Central memory CD8-positive, alpha-beta T cell (primary cell): ENCODE results near the gene SLC39A9.

ENCODE experiments used
- ATAC-seq: fragments of 150-1000 bp; cut with Tn5 transposase; replicated peaks from 2 replicates; pipeline ENCODE4 v1.10.0; 2022; ENCODE audit warnings: mild to moderate bottlenecking, moderate FRiP score, moderate number of reproducible peaks; ENCODE audit not compliant: poor library complexity, severe bottlenecking; ENCODE audit errors: extremely low read depth
- DNase-seq, 2 donors: peaks; one replicate each; pipeline ENCODE4 v3.0.0; 2021; ENCODE audit warnings: low spot score in 2 of 2
- H3K27ac Mint-ChIP-seq: one replicate; pipeline ENCODE4 v1.8.0; 2022; ENCODE audit warnings: low read depth, mild to moderate bottlenecking, moderate library complexity, mixed read lengths
- H3K27me3 Mint-ChIP-seq: one replicate; pipeline ENCODE4 v1.8.0; 2022; ENCODE audit warnings: mixed read lengths
- H3K36me3 Mint-ChIP-seq: one replicate; pipeline ENCODE4 v1.8.0; 2022; ENCODE audit warnings: mild to moderate bottlenecking, moderate library complexity, mixed read lengths; ENCODE audit not compliant: insufficient read depth
- H3K4me1 Mint-ChIP-seq: one replicate; pipeline ENCODE4 v1.8.0; 2022; ENCODE audit warnings: mixed read lengths
- H3K4me3 Mint-ChIP-seq: one replicate; pipeline ENCODE4 v1.8.0; 2022; ENCODE audit warnings: mild to moderate bottlenecking, moderate library complexity, mixed read lengths
- H3K9me3 Mint-ChIP-seq: one replicate; pipeline ENCODE4 v1.8.0; 2022; ENCODE audit warnings: mixed read lengths

The SLC39A9 gene

GRCh38 chr14:69398053-69398817, at the start of gene SLC39A9, which contains the start of gene ERH:
Gene SLC39A9, plus strand, starts transcription at chr14:69398692. Its CDS starts 678 bp downstream, at chr14:69399370.
Gene ERH, minus strand, starts transcription at chr14:69398299. Its CDS starts 66 bp downstream, at chr14:69398233.
- DNase-seq (peak; percentile 86 to 90), ATAC-seq (peak; percentile 91)
- H3K36me3 Mint-ChIP-seq: peaks cover 51% of the 10 kb centered on the region
- peak within 1 kb of the TSS; percentile 96 for H3K4me3 Mint-ChIP-seq
- no peaks in the 10 kb centered on the region for H3K9me3 Mint-ChIP-seq
- H3K4me1 Mint-ChIP-seq: peaks cover 67% of the 10 kb centered on the region
- peak within 1 kb of the TSS; percentile 98 for H3K27ac Mint-ChIP-seq
- no peaks in the 10 kb centered on the region for H3K27me3 Mint-ChIP-seq

DNA sequence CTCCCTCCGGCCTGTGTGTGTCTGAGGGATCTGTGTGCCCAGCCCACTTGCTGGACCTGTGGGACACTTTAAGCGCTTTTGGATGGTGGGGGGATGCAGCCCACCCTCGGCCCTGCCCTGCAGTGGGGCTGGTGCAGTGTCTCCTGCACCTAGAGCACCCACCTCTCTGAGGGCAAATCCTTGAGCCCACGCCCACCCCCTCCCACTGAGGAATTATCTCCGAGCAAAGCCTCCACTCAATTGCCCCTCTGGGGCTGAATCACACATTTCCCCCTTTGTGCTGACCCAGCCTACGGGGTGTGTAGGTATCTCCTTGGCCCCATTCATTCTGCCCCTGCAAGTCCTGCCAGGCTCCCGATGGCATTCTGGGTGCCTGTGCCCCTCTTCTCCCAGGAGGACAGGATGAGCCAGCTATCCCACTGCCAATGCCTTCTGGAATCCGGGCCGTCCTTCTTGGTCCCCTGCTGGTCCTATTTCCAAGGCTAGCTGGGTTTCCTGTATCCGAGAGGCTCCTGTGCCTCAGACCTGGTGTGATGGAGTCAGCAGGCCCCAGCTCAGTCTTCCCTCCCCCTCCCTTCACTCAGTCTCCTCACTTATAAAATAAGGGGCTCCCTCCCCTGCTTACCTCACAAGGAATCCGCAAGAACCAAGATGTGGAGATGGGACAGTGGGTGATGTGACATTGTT, 49.3 kb upstream of the SLC39A9 start:
- peaks cover 22% of the 10 kb centered on the region for H3K27me3 Mint-ChIP-seq

DNA sequence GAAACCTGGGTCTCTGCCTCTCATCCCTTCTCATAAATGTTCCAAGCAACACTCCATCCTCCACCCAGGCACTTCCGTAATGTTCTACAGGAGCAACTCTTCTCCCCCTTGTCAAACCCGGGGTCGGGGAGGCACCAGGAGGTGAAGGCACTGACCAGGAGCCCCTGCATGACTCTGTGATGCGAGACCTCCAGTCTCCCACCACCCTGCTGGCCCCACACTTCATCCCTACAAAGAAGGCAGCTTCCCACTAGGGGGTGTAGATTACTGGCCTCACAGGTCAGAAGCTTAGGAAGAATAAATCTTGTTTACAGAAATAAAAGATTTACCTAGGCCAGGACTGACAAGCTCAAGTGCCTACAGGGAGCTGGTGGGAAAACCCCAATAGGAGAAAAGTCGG, 47.6 kb upstream of the SLC39A9 start:
- H3K4me3 Mint-ChIP-seq: no peak overlapping the region
- H3K36me3 Mint-ChIP-seq: no peaks in the 10 kb centered on the region
- peaks cover 22% of the 10 kb centered on the region for H3K27me3 Mint-ChIP-seq
- DNase-seq: no peak
- no peak for ATAC-seq
- no peak overlapping the region for H3K27ac Mint-ChIP-seq
- peaks cover 16% of the 10 kb centered on the region for H3K4me1 Mint-ChIP-seq
- no peaks in the 10 kb centered on the region for H3K9me3 Mint-ChIP-seq

More for the DNA sequence above, 49.3 kb upstream of the SLC39A9 start:
- H3K4me1 Mint-ChIP-seq: peaks cover 3% of the 10 kb centered on the region
- no peaks in the 10 kb centered on the region for H3K36me3 Mint-ChIP-seq
- ATAC-seq: no peak
- no peaks in the 10 kb centered on the region for H3K9me3 Mint-ChIP-seq
- no peak for DNase-seq
- no peak overlapping the region for H3K27ac Mint-ChIP-seq
- H3K4me3 Mint-ChIP-seq: no peak overlapping the region

- Mint-ChIP-seq H3K36me3 (no peaks in the 10 kb centered on the region), H3K4me1 (peaks cover 16% of the 10 kb centered on the region), H3K27ac (no peak overlapping the region), H3K9me3 (no peaks in the 10 kb centered on the region), H3K4me3 (no peak overlapping the region), H3K27me3 (peaks cover 22% of the 10 kb centered on the region)
- DNase-seq: no peak
- no peak for ATAC-seq
Measured at GRCh38 chr14:69351385-69351784, 47.1 kb upstream of the SLC39A9 start.

GRCh38 chr14:69351911-69352310, 46.6 kb upstream of the SLC39A9 start:
- H3K9me3 Mint-ChIP-seq: no peaks in the 10 kb centered on the region
- H3K4me3 Mint-ChIP-seq: no peak overlapping the region
- no peaks in the 10 kb centered on the region for H3K36me3 Mint-ChIP-seq
- peaks cover 16% of the 10 kb centered on the region for H3K4me1 Mint-ChIP-seq
- peaks cover 21% of the 10 kb centered on the region for H3K27me3 Mint-ChIP-seq
- no peak for DNase-seq
- no peak for ATAC-seq
- no peak overlapping the region for H3K27ac Mint-ChIP-seq

DNA sequence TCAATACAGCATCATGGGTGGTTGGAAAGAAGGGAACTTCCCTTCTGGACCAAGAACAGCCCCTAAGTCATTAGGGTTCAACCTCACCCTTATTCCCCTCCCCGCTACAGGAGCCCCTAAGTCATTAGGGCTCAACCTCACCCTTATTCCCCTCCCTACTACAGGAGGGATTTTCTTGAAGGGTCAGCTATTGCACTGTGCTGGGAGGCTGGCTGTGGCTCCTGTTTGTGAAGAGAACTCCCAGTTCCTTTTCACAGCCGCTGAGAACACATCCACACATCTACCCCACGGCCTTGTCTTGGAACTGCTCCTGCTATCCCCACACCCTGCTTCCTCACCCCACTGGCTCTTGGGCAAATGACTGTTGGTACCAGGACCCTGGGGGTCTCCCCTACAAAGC, 45.3 kb upstream of the SLC39A9 start:
- H3K4me1 Mint-ChIP-seq: peaks cover 16% of the 10 kb centered on the region
- peaks cover 18% of the 10 kb centered on the region for H3K27me3 Mint-ChIP-seq
- no peak overlapping the region for H3K27ac Mint-ChIP-seq
- ATAC-seq (no peak), DNase-seq (no peak)
- H3K9me3 Mint-ChIP-seq: no peaks in the 10 kb centered on the region
- no peaks in the 10 kb centered on the region for H3K36me3 Mint-ChIP-seq
- H3K4me3 Mint-ChIP-seq: no peak overlapping the region

DNA sequence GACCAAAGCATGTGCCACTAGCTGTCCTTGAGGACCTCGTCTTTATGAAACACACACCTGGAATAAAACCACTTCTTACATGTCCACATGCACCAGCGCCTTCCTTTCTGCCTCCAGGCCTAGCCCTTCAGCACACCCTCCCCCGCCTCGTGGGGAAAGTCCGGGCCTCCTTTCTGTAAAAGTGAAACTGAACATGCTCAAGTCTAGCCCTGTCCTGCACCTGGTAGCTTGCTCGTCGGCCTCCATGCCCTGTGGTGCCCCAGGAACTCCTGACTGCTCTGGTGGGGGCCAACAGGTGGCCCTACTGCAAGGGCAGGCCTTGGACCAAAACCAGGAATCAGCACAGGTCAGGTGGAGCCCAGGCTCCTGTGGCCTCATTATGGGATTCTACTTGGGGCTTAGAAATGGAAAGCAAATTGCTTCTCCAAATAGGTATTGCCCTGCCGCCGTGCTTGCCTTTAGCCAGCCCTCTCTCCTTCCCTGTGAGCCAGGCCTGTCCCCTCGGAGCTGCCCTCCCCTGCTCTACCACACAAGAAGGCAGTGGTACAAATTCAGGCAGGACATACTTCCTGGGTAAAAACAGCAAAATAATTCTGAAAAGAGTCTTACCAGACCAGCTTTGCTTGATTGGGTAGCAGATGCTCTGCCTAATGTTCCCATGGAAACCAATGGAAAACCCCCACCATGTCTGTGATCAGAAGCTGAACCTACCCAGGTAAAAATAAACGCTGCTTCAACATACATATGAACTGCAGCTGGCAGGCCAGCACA, 43.9 kb upstream of the SLC39A9 start:
- Mint-ChIP-seq H3K36me3 (no peaks in the 10 kb centered on the region), H3K4me3 (peak overlapping the region; percentile 50), H3K4me1 (peaks cover 16% of the 10 kb centered on the region), H3K27me3 (peaks cover 26% of the 10 kb centered on the region), H3K27ac (peak overlapping the region; percentile 82), H3K9me3 (no peaks in the 10 kb centered on the region)
- no peak for DNase-seq
- peak; percentile 74 for ATAC-seq

DNA sequence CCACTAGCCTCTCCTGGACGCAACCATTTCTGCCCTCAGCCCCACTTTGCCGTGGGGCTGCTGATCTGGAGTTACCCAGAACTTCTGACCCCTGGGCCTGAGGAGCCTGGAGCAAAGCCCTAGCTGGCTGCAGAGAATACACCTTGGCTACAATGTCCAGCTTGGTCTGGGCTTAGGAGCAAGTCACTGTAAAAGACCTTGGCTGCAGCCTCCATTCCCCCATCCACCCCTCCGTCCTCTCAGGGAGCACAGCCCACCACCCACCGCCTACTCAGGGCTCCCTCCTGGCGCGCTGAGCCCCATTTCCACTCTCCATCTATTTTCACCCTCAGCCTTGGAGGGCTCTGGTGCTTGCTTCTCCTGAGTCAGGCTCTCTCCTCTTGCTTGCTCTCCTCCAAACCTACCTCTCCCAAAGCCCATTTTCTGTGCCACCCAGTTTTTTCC, 43.3 kb upstream of the SLC39A9 start:
- H3K4me3 Mint-ChIP-seq: peak overlapping the region; percentile 50
- ATAC-seq: no peak
- H3K27me3 Mint-ChIP-seq: peaks cover 22% of the 10 kb centered on the region
- H3K27ac Mint-ChIP-seq: peak overlapping the region; percentile 82
- H3K36me3 Mint-ChIP-seq: no peaks in the 10 kb centered on the region
- no peaks in the 10 kb centered on the region for H3K9me3 Mint-ChIP-seq
- H3K4me1 Mint-ChIP-seq: peaks cover 16% of the 10 kb centered on the region
- no peak for DNase-seq

- no peak overlapping the region for H3K4me3 Mint-ChIP-seq
- no peak for ATAC-seq
- no peaks in the 10 kb centered on the region for H3K36me3 Mint-ChIP-seq
- H3K4me1 Mint-ChIP-seq: peaks cover 16% of the 10 kb centered on the region
- no peak for DNase-seq
- no peak overlapping the region for H3K27ac Mint-ChIP-seq
- no peaks in the 10 kb centered on the region for H3K9me3 Mint-ChIP-seq
- H3K27me3 Mint-ChIP-seq: peaks cover 22% of the 10 kb centered on the region
Measured at GRCh38 chr14:69355607-69356281, 42.7 kb upstream of the SLC39A9 start.

DNA sequence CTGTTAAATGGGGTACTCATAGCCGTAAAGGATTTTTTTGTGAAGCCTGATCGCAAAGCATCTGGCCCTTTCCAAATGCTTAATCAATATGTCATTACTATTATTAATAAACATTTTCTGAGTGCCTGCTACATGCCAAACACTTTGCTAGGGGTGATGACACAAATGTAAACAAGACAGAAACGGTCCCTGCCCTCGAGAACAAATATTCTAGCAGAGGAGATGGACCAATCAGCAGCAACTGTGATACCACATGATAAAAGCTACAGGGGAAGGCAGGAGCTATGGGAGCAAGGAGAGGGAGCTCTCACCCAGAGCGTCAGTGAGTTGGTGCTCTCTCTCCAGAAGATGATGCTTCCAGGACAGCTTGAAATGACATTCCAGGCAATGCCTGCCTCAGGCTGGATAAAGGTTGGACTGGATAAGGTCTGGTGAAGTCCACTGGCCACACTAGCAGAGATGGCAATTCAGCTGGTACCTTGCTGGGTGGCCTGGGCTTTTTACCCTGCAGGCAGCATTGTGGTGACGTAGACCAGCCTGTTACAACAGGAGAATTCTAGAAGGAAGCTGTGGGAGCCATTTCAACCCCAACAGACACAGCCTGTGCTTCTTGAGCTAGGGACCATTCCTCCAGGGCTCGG, 41.5 kb upstream of the SLC39A9 start:
- Mint-ChIP-seq H3K36me3 (no peaks in the 10 kb centered on the region), H3K9me3 (no peaks in the 10 kb centered on the region), H3K27me3 (peaks cover 22% of the 10 kb centered on the region), H3K4me1 (peaks cover 16% of the 10 kb centered on the region), H3K27ac (no peak overlapping the region), H3K4me3 (no peak overlapping the region)
- ATAC-seq (no peak), DNase-seq (no peak)

DNA sequence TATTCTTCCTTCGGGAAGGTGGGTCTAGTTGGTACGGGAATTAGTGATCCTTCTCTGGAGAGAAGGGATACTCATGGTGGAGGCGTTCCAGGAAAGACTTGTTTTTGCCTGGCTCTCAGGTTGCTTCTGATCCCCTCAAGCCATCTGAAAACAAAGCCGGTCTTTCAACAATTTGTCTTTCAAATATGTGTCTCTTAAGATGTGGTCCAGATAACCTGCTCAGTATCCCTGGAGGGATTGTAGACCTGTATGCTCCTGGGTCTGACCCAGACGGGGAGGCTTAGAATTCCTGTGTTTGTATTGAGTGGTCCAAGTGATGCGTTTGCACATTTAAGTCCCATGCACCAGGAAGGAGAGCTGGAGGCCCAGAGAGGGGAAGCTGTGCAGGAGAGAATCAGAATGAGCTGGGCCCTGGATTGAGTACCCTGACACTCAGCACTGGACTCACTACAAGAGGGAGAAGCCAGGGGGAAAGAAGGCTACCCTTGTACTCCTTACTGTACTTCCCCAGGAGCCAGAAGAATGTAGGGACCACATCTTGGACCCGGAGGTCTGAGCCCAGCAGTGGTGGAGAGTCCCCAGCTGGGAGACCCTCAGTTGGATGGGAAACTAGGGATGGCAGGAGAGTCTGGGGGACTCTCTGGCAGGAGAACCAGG, 40.8 kb upstream of the SLC39A9 start:
- H3K9me3 Mint-ChIP-seq: no peaks in the 10 kb centered on the region
- peaks cover 22% of the 10 kb centered on the region for H3K27me3 Mint-ChIP-seq
- peaks cover 16% of the 10 kb centered on the region for H3K4me1 Mint-ChIP-seq
- no peak for DNase-seq
- no peaks in the 10 kb centered on the region for H3K36me3 Mint-ChIP-seq
- no peak for ATAC-seq
- H3K4me3 Mint-ChIP-seq: no peak overlapping the region
- no peak overlapping the region for H3K27ac Mint-ChIP-seq
